ENCODE measurements around the gene SLC6A18.

Gene SLC6A18

DNA sequence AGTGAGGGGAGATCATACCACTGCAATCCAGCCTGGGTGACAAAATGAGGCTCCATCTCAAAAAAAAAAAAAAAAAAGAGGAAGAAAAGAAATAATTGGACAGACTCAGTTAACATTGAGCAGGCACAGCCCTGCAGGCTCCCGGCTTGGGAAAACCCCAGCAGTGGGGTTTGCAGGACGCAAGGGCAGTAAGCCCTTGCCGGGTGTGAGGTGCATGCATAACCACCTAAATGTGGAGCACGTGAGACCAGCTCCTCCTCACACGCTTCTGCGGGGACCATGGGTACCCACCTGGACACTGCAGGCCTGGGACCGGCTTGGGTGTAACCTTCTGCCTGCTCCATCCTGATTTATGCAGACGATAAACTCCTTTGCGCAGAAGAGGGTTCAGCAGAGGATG lies 4.8 kb upstream of the SLC6A18 start:
- H3K4me3 ChIP-seq (ENCODE audit: low read length) = no peak overlapping the region

GRCh38 chr5:1220831-1221230 lies 4.3 kb upstream of the SLC6A18 start:
- Histone ChIP-seq H3K4me1 (ENCODE audit: control insufficient read depth, low read length) (no peaks in the 10 kb centered on the region), H4K20me1 (ENCODE audit: control insufficient read depth, insufficient read depth, low read depth, low read length) (no peaks in the 10 kb centered on the region), H3K9me3 (ENCODE audit: control insufficient read depth, insufficient read depth, low read length) (peaks cover 6% of the 10 kb centered on the region; the same call in 1 of the 2 replicates), H3K36me3 (ENCODE audit: control insufficient read depth, low read length) (no peaks in the 10 kb centered on the region), H3K4me3 (ENCODE audit: low read length) (no peak overlapping the region), H3K9me2 (replicated peaks; ENCODE audit: control insufficient read depth, low read length) (no peaks in the 10 kb centered on the region), H3F3A (ENCODE audit: control insufficient read depth, insufficient read depth) (no peaks in the 10 kb centered on the region), H3K4me2 (ENCODE audit: low read length) (no peak overlapping the region), H3K27ac (ENCODE audit: low read depth, low read length) (no peak overlapping the region), H3K27me3 (ENCODE audit: control insufficient read depth, low read length) (no peaks in the 10 kb centered on the region), H3K79me2 (ENCODE audit: control insufficient read depth, low read length) (no peaks in the 10 kb centered on the region)
- no peak for TF ChIP-seq EZH2phosphoT487 (IDR thresholded peaks at IDR 0.05; ENCODE audit: borderline replicate concordance, low read length)
- TF ChIP-seq CTCF (IDR thresholded peaks at IDR 0.05; ENCODE audit: low read depth, low read length, poor library complexity, severe bottlenecking) = no peak

More for the DNA sequence above, 4.8 kb upstream of the SLC6A18 start:
- Histone ChIP-seq H3K79me2 (ENCODE audit: control insufficient read depth, low read length) (no peaks in the 10 kb centered on the region), H3F3A (ENCODE audit: control insufficient read depth, insufficient read depth) (no peaks in the 10 kb centered on the region), H3K9me3 (ENCODE audit: control insufficient read depth, insufficient read depth, low read length) (peaks cover 10% of the 10 kb centered on the region; the same call in 1 of the 2 replicates), H4K20me1 (ENCODE audit: control insufficient read depth, insufficient read depth, low read depth, low read length) (no peaks in the 10 kb centered on the region), H3K4me2 (ENCODE audit: low read length) (no peak overlapping the region), H3K4me1 (ENCODE audit: control insufficient read depth, low read length) (peaks cover 3% of the 10 kb centered on the region), H3K36me3 (ENCODE audit: control insufficient read depth, low read length) (no peaks in the 10 kb centered on the region), H3K27ac (ENCODE audit: low read depth, low read length) (no peak overlapping the region), H3K9me2 (replicated peaks; ENCODE audit: control insufficient read depth, low read length) (no peaks in the 10 kb centered on the region), H3K27me3 (ENCODE audit: control insufficient read depth, low read length) (no peaks in the 10 kb centered on the region)
- no peak for TF ChIP-seq CTCF (IDR thresholded peaks at IDR 0.05; ENCODE audit: low read depth, low read length, poor library complexity, severe bottlenecking)
- TF ChIP-seq EZH2phosphoT487 (IDR thresholded peaks at IDR 0.05; ENCODE audit: borderline replicate concordance, low read length) = no peak

DNA sequence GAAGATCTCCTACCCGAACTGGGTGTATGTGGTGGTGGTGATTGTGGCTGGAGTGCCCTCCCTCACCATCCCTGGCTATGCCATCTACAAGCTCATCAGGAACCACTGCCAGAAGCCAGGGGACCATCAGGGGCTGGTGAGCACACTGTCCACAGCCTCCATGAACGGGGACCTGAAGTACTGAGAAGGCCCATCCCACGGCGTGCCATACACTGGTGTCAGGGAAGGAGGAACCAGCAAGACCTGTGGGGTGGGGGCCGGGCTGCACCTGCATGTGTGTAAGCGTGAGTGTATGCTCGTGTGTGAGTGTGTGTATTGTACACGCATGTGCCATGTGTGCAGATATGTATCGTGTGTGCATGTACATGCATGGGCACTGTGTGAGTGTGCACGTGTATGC lies 3.5 kb upstream of the SLC6A18 start:
- H4K20me1 ChIP-seq (ENCODE audit: control insufficient read depth, insufficient read depth, low read depth, low read length) = no peaks in the 10 kb centered on the region
- H3K4me1 ChIP-seq (ENCODE audit: control insufficient read depth, low read length) = no peaks in the 10 kb centered on the region
- H3K36me3 ChIP-seq (ENCODE audit: control insufficient read depth, low read length) = no peaks in the 10 kb centered on the region
- TF ChIP-seq EZH2phosphoT487 (IDR thresholded peaks at IDR 0.05; ENCODE audit: borderline replicate concordance, low read length) = no peak
- no peak for TF ChIP-seq CTCF (IDR thresholded peaks at IDR 0.05; ENCODE audit: low read depth, low read length, poor library complexity, severe bottlenecking)
- H3K4me2 ChIP-seq (ENCODE audit: low read length) = no peak overlapping the region
- peaks cover 5% of the 10 kb centered on the region; the same call in 1 of the 2 replicates for H3K9me3 ChIP-seq (ENCODE audit: control insufficient read depth, insufficient read depth, low read length)
- no peaks in the 10 kb centered on the region for H3K9me2 ChIP-seq (replicated peaks; ENCODE audit: control insufficient read depth, low read length)
- H3K27me3 ChIP-seq (ENCODE audit: control insufficient read depth, low read length) = no peaks in the 10 kb centered on the region
- no peaks in the 10 kb centered on the region for H3K79me2 ChIP-seq (ENCODE audit: control insufficient read depth, low read length)
- H3K4me3 ChIP-seq (ENCODE audit: low read length) = no peak overlapping the region
- H3F3A ChIP-seq (ENCODE audit: control insufficient read depth, insufficient read depth) = no peaks in the 10 kb centered on the region
- H3K27ac ChIP-seq (ENCODE audit: low read depth, low read length) = no peak overlapping the region
